HepG2 (cell line): ENCODE data around the gene PDGFD. TPM values are rescaled to one million over a fixed set of nuclear protein-coding genes. Genes with fewer than 3 reads are reported as not detected.

Source experiments
- ATAC-seq: fragments of 200-7000 bp; cut with Tn5 transposase; 3 replicates; pipeline ENCODE4 v1.9.1; 2020; ENCODE audit warnings: mild to moderate bottlenecking, moderate library complexity
- BruUV-seq: library from RNA; stranded (reverse); fragments of 400-500 nt; replicated peaks from 2 replicates; lab custom pipeline; 2021; lab: Mats Ljungman, UMichigan
- CTCF ChIA-PET: fragments of 300-600 bp; formaldehyde crosslinking; extraction: SDS; loops from one replicate; lab custom pipeline; 2021; ENCODE audit warnings: low total read pairs, inconsistent platforms, low intra/inter-chr PET ratio; lab: Yijun Ruan, JAX
- POLR2A ChIA-PET: fragments of 350-600 bp; sonication (Branson Sonifier 250); formaldehyde crosslinking; loops from one replicate; lab custom pipeline; 2020; ENCODE audit warnings: antibody characterized with exemption, inconsistent platforms; lab: Yijun Ruan, JAX
- DNase-seq: peaks from one replicate; pipeline ENCODE4 v3.0.0-alpha.2; 2015; ENCODE audit warnings: low spot score
- FAIRE-seq: peaks from 3 replicates; lab custom pipeline; 2011; peaks lifted over from hg19 to GRCh38; lab: Jason Lieb, UNC
- H2AFZ ChIP-seq: one replicate; pipeline ENCODE4 v1.6.1; 2011; ENCODE audit warnings: low read length, inconsistent platforms
- H3K27ac ChIP-seq: fragments of 300-600 bp; 3 replicates; pipeline ENCODE4 v1.8.0; 2011; ENCODE audit warnings: mixed run types, mild to moderate bottlenecking, mixed read lengths, low read length, inconsistent platforms; ENCODE audit not compliant: insufficient read depth; ENCODE audit errors: extremely low read length
- H3K27me3 ChIP-seq, 2 experiments: fragments of 200-600 bp in 1 of 2; 2 replicates in 1 of 2; 3 replicates in 1 of 2; pipeline versions ENCODE4 v1.6.0 to v1.8.0; 2011; ENCODE audit warnings: low read length in 2 of 2, mild to moderate bottlenecking in 2 of 2, moderate library complexity in 2 of 2, inconsistent platforms in 1 of 2; ENCODE audit not compliant: insufficient read depth in 2 of 2, control insufficient read depth in 1 of 2
- H3K36me3 ChIP-seq, 2 experiments: fragments of 200-600 bp in 1 of 2; replicated peaks in 1 of 2; 2 replicates in 1 of 2; 3 replicates in 1 of 2; pipeline versions ENCODE4 v1.5.1 to v1.8.0; 2011; ENCODE audit warnings: low read length in 2 of 2, inconsistent platforms in 1 of 2; ENCODE audit not compliant: insufficient read depth in 2 of 2, control insufficient read depth in 1 of 2
- H3K4me1 ChIP-seq: 2 replicates; pipeline ENCODE4 v1.5.1; 2012; ENCODE audit warnings: low read length, inconsistent platforms; ENCODE audit not compliant: insufficient read depth
- H3K4me2 ChIP-seq: 2 replicates; pipeline ENCODE4 v1.6.0; 2011; ENCODE audit warnings: low read depth, low read length, inconsistent platforms
- H3K4me3 ChIP-seq, 3 experiments: fragments of 200-600 bp in 1 of 3; sonication (generic), shearing (Covaris generic) in 1 of 3; replicated peaks in 1 of 3; 2 replicates each; pipeline ENCODE4 v1.5.1; 2011 to 2016; ENCODE audit warnings: low read length in 3 of 3, inconsistent platforms in 2 of 3, low read depth in 2 of 3, mild to moderate bottlenecking in 2 of 3, control low read depth in 1 of 3, mixed read lengths in 1 of 3; ENCODE audit not compliant: insufficient read depth in 1 of 3
- H3K79me2 ChIP-seq: one replicate; pipeline ENCODE4 v1.6.1; 2011; ENCODE audit warnings: low read length, inconsistent platforms; ENCODE audit not compliant: insufficient read depth
- H3K9ac ChIP-seq: 2 replicates; pipeline ENCODE4 v1.6.0; 2011; ENCODE audit warnings: mild to moderate bottlenecking, low read depth, low read length, inconsistent platforms; ENCODE audit not compliant: insufficient read depth
- H3K9me3 ChIP-seq: 2 replicates; pipeline ENCODE4 v1.5.1; 2012; ENCODE audit warnings: mild to moderate bottlenecking, low read length
- H4K20me1 ChIP-seq: 2 replicates; pipeline ENCODE4 v1.6.0; 2011; ENCODE audit warnings: inconsistent platforms, mild to moderate bottlenecking, low read length, moderate library complexity; ENCODE audit not compliant: insufficient read depth
- GZF1 ChIP-seq: sonication (generic); formaldehyde crosslinking; IDR thresholded peaks from 2 replicates; pipeline ENCODE4 v1.5.1; 2020; ENCODE audit warnings: mild to moderate bottlenecking, missing genetic modification reagents
- KAT2B ChIP-seq: fragments of 150-350 bp; IDR thresholded peaks from 2 replicates; pipeline ENCODE4 v1.6.1; 2014; ENCODE audit warnings: low read depth, low read length, borderline replicate concordance
- SP1 ChIP-seq, 2 experiments: fragments of 450-650 bp in 1 of 2; sonication (generic) in 1 of 2; formaldehyde crosslinking in 1 of 2; IDR thresholded peaks; 2 replicates each; pipeline versions ENCODE4 v1.4.0 to v1.6.1; 2016 to 2020; ENCODE audit warnings: missing genetic modification reagents in 1 of 2
- TAF15 ChIP-seq: fragments of 200-400 bp; formaldehyde crosslinking; IDR thresholded peaks from one replicate; pipeline ENCODE4 v1.6.1; 2018; ENCODE audit warnings: mild to moderate bottlenecking, low read depth, low read length; ENCODE audit not compliant: poor library complexity, severe bottlenecking
- ZFP1 ChIP-seq: IDR thresholded peaks from 2 replicates; pipeline ENCODE4 v1.6.1; 2016
- ZMYM4 ChIP-seq: sonication (generic); formaldehyde crosslinking; IDR thresholded peaks from 2 replicates; pipeline ENCODE4 v1.8.1; 2023; ENCODE audit warnings: mild to moderate bottlenecking, missing genetic modification reagents
- ZNF329 ChIP-seq: sonication (generic); formaldehyde crosslinking; IDR thresholded peaks from 2 replicates; pipeline ENCODE4 v1.9.0; 2021; ENCODE audit warnings: low read depth, mild to moderate bottlenecking, missing genetic modification reagents
- ZNF720 ChIP-seq: sonication (generic); formaldehyde crosslinking; IDR thresholded peaks from 2 replicates; pipeline ENCODE4 v1.4.0; 2020; ENCODE audit warnings: missing genetic modification reagents
- in situ Hi-C: cut with HindIII; loops from 2 replicates; pipeline ENCODE4 v1.10.0; 2017; ENCODE audit warnings: low pct_unique_long_range_greater_than_20kb; ENCODE audit not compliant: extremely low pct_ligation_motif_present
- intact Hi-C: fragments of 100-400 bp; cut with micrococcal nuclease; formaldehyde crosslinking; loops from one replicate; pipeline ENCODE4 v1.10.0; 2022; ENCODE audit not compliant: unreplicated experiment
- polyA plus RNA-seq, 8 experiments: library from polyadenylated mRNA; depleted of rRNA in 3 of 8; stranded (reverse) in 7 of 8; unstranded in 1 of 8; fragments of >200 nt; fragmentation: Illumina TruSeq in 4 of 8; extraction: Trizol in 4 of 8; gene quantifications; 2 replicates each; pipeline versions ENCODE4 v1.2.1 to v1.2.3, GENCODE V29; 2011 to 2016; ENCODE audit warnings: low read depth in 4 of 8, missing spikeins in 1 of 8, mixed read lengths in 1 of 8; ENCODE audit not compliant: insufficient read depth in 1 of 8
- total RNA-seq, 5 experiments: library from RNA; depleted of rRNA; stranded (reverse); fragments of >200 nt; fragmentation: Illumina TruSeq; extraction: Trizol; gene quantifications; 2 replicates each; pipeline ENCODE4 v1.2.3, GENCODE V29; 2016; ENCODE audit warnings: low read depth in 1 of 5
- TF ChIP-seq, protein P1 (sequence below): IDR thresholded peaks from 2 replicates; pipeline ENCODE4 v1.6.1; 2016; ENCODE audit warnings: missing compliant biosample characterization, missing genetic modification reagents, borderline replicate concordance

Gene PDGFD
- total and polyA plus RNA-seq, 2 of the 13 experiments (the other 11 are each of a cell fraction or from before 2014, with no cell fraction given) = 0.09 to 0.29 TPM

GRCh38 chr11:104206936-104207335, 43.0 kb upstream of the PDGFD start (continued):
- TF ChIP-seq, protein P1, sequence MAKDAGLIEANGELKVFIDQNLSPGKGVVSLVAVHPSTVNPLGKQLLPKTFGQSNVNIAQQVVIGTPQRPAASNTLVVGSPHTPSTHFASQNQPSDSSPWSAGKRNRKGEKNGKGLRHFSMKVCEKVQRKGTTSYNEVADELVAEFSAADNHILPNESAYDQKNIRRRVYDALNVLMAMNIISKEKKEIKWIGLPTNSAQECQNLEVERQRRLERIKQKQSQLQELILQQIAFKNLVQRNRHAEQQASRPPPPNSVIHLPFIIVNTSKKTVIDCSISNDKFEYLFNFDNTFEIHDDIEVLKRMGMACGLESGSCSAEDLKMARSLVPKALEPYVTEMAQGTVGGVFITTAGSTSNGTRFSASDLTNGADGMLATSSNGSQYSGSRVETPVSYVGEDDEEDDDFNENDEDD = no peak
- TF ChIP-seq GZF1 (CRISPR knock-in tag) = no peak

- H4K20me1 ChIP-seq = no peaks in the 10 kb centered on the region
- FAIRE-seq = no peak
- H3K9ac ChIP-seq = no peak overlapping the region
- H3K79me2 ChIP-seq = no peaks in the 10 kb centered on the region
- ATAC-seq = no peak
- no peak for DNase-seq
- H3K27me3 ChIP-seq = no peaks in the 10 kb centered on the region
- intact Hi-C loops = no loop called here
- H3K36me3 ChIP-seq = no peaks in the 10 kb centered on the region
- POLR2A ChIA-PET = no interaction called here
- H3K27ac ChIP-seq = no peak overlapping the region
- no TSS peak for BruUV-seq
- no peak overlapping the region for H3K4me2 ChIP-seq
- no peak overlapping the region for H3K4me3 ChIP-seq
- H3K4me1 ChIP-seq = no peaks in the 10 kb centered on the region
- CTCF ChIA-PET = no interaction called here
- no peak overlapping the region for H2AFZ ChIP-seq
- TF ChIP-seq ZMYM4 (CRISPR knock-in tag) = no peak
- TF ChIP-seq, all 625 proteins: peak for 0
- no peaks in the 10 kb centered on the region; the same call in 1 of the 2 replicates for H3K9me3 ChIP-seq
- in situ Hi-C loops = no loop called here
These were observed 41.9 kb upstream of the PDGFD start for GRCh38 chr11:104205838-104206237.

- no peak overlapping the region for H3K9ac ChIP-seq
- POLR2A ChIA-PET = no interaction called here
- no TSS peak for BruUV-seq
- TF ChIP-seq SP1 (IDR thresholded peaks at IDR 0.05) = no peak
- TF ChIP-seq SP1 (CRISPR knock-in tag; IDR thresholded peaks at IDR 0.05) = no peak
- TF ChIP-seq ZNF720 = no peak
- no peak for TF ChIP-seq TAF15
- no peak for TF ChIP-seq ZFP1 (CRISPR knock-in tag)
- no peak for TF ChIP-seq KAT2B
- TF ChIP-seq ZNF329 (CRISPR knock-in tag) = no peak
- no peak overlapping the region for H3K27ac ChIP-seq
- DNase-seq (no peak), ATAC-seq (no peak), FAIRE-seq (no peak)
- H4K20me1 ChIP-seq = no peaks in the 10 kb centered on the region
- no peaks in the 10 kb centered on the region for H3K4me1 ChIP-seq
- H3K79me2 ChIP-seq = no peaks in the 10 kb centered on the region
- intact Hi-C loops (no loop called here), in situ Hi-C loops (no loop called here)
- CTCF ChIA-PET = no interaction called here
- no peak overlapping the region for H2AFZ ChIP-seq
- no peaks in the 10 kb centered on the region for H3K36me3 ChIP-seq
- no peaks in the 10 kb centered on the region for H3K27me3 ChIP-seq
- H3K4me2 ChIP-seq = no peak overlapping the region
- peaks cover 12% of the 10 kb centered on the region for H3K9me3 ChIP-seq
- no peak overlapping the region for H3K4me3 ChIP-seq
These were observed 36.7 kb upstream of the PDGFD start for GRCh38 chr11:104200688-104201087.
